ENCODE results near the gene DTX4.

DNA sequence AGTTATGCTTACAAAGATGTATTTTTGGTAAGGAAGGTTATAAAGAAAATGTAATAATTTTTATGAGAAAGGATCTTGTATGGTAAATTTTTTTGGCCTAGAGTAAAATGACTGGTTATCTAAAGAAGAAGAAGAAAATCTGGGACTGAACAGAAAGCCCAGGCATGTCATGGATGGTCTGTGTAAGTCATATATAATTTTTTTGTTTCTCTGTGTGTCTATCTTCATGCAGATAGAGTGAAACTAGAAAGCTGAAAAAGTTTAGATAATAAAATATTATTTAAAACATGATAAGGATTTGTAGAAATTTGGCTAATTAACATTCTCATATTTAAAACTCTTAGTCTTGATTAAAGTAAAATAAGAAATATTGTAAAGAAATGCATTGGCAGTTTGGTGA is 68.4 kb downstream of the DTX4 start:
- TF ChIP-seq CTCF (IDR thresholded peaks at IDR 0.05) (no peak), POLR2AphosphoS5 (IDR thresholded peaks at IDR 0.05) (no peak)
